Measurements from ENCODE around the gene ATP8B4.
"Not testable (repeated sequence)": the region's sequence is repeated elsewhere in the genome, so short reads cannot be mapped to it uniquely, and the experiment has no call there.

The ATP8B4 gene

GRCh38 chr15:50140098-50140497 is 21.1 kb upstream of the ATP8B4 start:
- Histone ChIP-seq H3K27me3 (replicated peaks; ENCODE audit: control insufficient read depth, insufficient read depth, low read length, poor library complexity, severe bottlenecking) (no peaks in the 10 kb centered on the region), H3K27ac (ENCODE audit: insufficient read depth, low read length, poor library complexity, severe bottlenecking) (no peak overlapping the region), H3K9me3 (ENCODE audit: control insufficient read depth, low read length) (no peaks in the 10 kb centered on the region), H3K4me1 (ENCODE audit: control insufficient read depth, insufficient read depth, low read length, poor library complexity, severe bottlenecking) (no peaks in the 10 kb centered on the region), H3K4me3 (ENCODE audit: insufficient read depth, low read depth, low read length, poor library complexity, severe bottlenecking) (no peak overlapping the region), H3K36me3 (ENCODE audit: control insufficient read depth, insufficient read depth, low read length) (no peaks in the 10 kb centered on the region)
- DNase-seq = no peak

GRCh38 chr15:50138391-50138790 is 19.4 kb upstream of the ATP8B4 start:
- Histone ChIP-seq H3K27ac (ENCODE audit: insufficient read depth, low read length, poor library complexity, severe bottlenecking) (no peak overlapping the region), H3K9me3 (ENCODE audit: control insufficient read depth, low read length) (no peaks in the 10 kb centered on the region), H3K27me3 (replicated peaks; ENCODE audit: control insufficient read depth, insufficient read depth, low read length, poor library complexity, severe bottlenecking) (no peaks in the 10 kb centered on the region), H3K4me1 (ENCODE audit: control insufficient read depth, insufficient read depth, low read length, poor library complexity, severe bottlenecking) (no peaks in the 10 kb centered on the region), H3K36me3 (ENCODE audit: control insufficient read depth, insufficient read depth, low read length) (no peaks in the 10 kb centered on the region), H3K4me3 (ENCODE audit: insufficient read depth, low read depth, low read length, poor library complexity, severe bottlenecking) (no peak overlapping the region)
- no peak for DNase-seq

- Histone ChIP-seq H3K4me3 (ENCODE audit: insufficient read depth, low read depth, low read length, poor library complexity, severe bottlenecking) (no peak overlapping the region), H3K9me3 (ENCODE audit: control insufficient read depth, low read length) (no peaks in the 10 kb centered on the region), H3K4me1 (ENCODE audit: control insufficient read depth, insufficient read depth, low read length, poor library complexity, severe bottlenecking) (no peaks in the 10 kb centered on the region), H3K27me3 (replicated peaks; ENCODE audit: control insufficient read depth, insufficient read depth, low read length, poor library complexity, severe bottlenecking) (no peaks in the 10 kb centered on the region), H3K27ac (ENCODE audit: insufficient read depth, low read length, poor library complexity, severe bottlenecking) (no peak overlapping the region), H3K36me3 (ENCODE audit: control insufficient read depth, insufficient read depth, low read length) (no peaks in the 10 kb centered on the region)
- no peak for DNase-seq
Observed at GRCh38 chr15:50137893-50138292, 18.9 kb upstream of the ATP8B4 start.

GRCh38 chr15:50137330-50137761 is 18.3 kb upstream of the ATP8B4 start:
- no peaks in the 10 kb centered on the region for H3K9me3 ChIP-seq (ENCODE audit: control insufficient read depth, low read length)
- no peaks in the 10 kb centered on the region for H3K36me3 ChIP-seq (ENCODE audit: control insufficient read depth, insufficient read depth, low read length)
- no peak overlapping the region for H3K4me3 ChIP-seq (ENCODE audit: insufficient read depth, low read depth, low read length, poor library complexity, severe bottlenecking)
- no peak for DNase-seq
- no peak overlapping the region for H3K27ac ChIP-seq (ENCODE audit: insufficient read depth, low read length, poor library complexity, severe bottlenecking)
- no peaks in the 10 kb centered on the region for H3K4me1 ChIP-seq (ENCODE audit: control insufficient read depth, insufficient read depth, low read length, poor library complexity, severe bottlenecking)
- H3K27me3 ChIP-seq (replicated peaks; ENCODE audit: control insufficient read depth, insufficient read depth, low read length, poor library complexity, severe bottlenecking) = no peaks in the 10 kb centered on the region

- DNase-seq = no peak
- Histone ChIP-seq H3K4me3 (ENCODE audit: insufficient read depth, low read depth, low read length, poor library complexity, severe bottlenecking) (no peak overlapping the region), H3K36me3 (ENCODE audit: control insufficient read depth, insufficient read depth, low read length) (no peaks in the 10 kb centered on the region)
Observed at GRCh38 chr15:50135031-50135551, 16.1 kb upstream of the ATP8B4 start.

GRCh38 chr15:50134524-50135024 is 15.5 kb upstream of the ATP8B4 start:
- H3K36me3 ChIP-seq (ENCODE audit: control insufficient read depth, insufficient read depth, low read length) = no peaks in the 10 kb centered on the region
- H3K27me3 ChIP-seq (replicated peaks; ENCODE audit: control insufficient read depth, insufficient read depth, low read length, poor library complexity, severe bottlenecking) = no peaks in the 10 kb centered on the region
- no peak for DNase-seq
- no peak overlapping the region for H3K4me3 ChIP-seq (ENCODE audit: insufficient read depth, low read depth, low read length, poor library complexity, severe bottlenecking)
- no peak overlapping the region for H3K27ac ChIP-seq (ENCODE audit: insufficient read depth, low read length, poor library complexity, severe bottlenecking)
- no peaks in the 10 kb centered on the region for H3K4me1 ChIP-seq (ENCODE audit: control insufficient read depth, insufficient read depth, low read length, poor library complexity, severe bottlenecking)
- H3K9me3 ChIP-seq (ENCODE audit: control insufficient read depth, low read length) = no peaks in the 10 kb centered on the region

More at GRCh38 chr15:50135031-50135551, 16.1 kb upstream of the ATP8B4 start:
- H3K27me3 ChIP-seq (replicated peaks; ENCODE audit: control insufficient read depth, insufficient read depth, low read length, poor library complexity, severe bottlenecking) = no peaks in the 10 kb centered on the region
- H3K4me1 ChIP-seq (ENCODE audit: control insufficient read depth, insufficient read depth, low read length, poor library complexity, severe bottlenecking) = no peaks in the 10 kb centered on the region
- no peaks in the 10 kb centered on the region for H3K9me3 ChIP-seq (ENCODE audit: control insufficient read depth, low read length)
- no peak overlapping the region for H3K27ac ChIP-seq (ENCODE audit: insufficient read depth, low read length, poor library complexity, severe bottlenecking)

GRCh38 chr15:50132251-50132984 is 13.4 kb upstream of the ATP8B4 start:
- not testable (repeated sequence) for H3K4me3 ChIP-seq (ENCODE audit: insufficient read depth, low read depth, low read length, poor library complexity, severe bottlenecking); H3K9me3 ChIP-seq (ENCODE audit: control insufficient read depth, low read length); H3K36me3 ChIP-seq (ENCODE audit: control insufficient read depth, insufficient read depth, low read length); H3K27ac ChIP-seq (ENCODE audit: insufficient read depth, low read length, poor library complexity, severe bottlenecking); H3K4me1 ChIP-seq (ENCODE audit: control insufficient read depth, insufficient read depth, low read length, poor library complexity, severe bottlenecking); DNase-seq; H3K27me3 ChIP-seq (replicated peaks; ENCODE audit: control insufficient read depth, insufficient read depth, low read length, poor library complexity, severe bottlenecking)

- Histone ChIP-seq H3K9me3 (ENCODE audit: control insufficient read depth, low read length) (no peaks in the 10 kb centered on the region), H3K27me3 (replicated peaks; ENCODE audit: control insufficient read depth, insufficient read depth, low read length, poor library complexity, severe bottlenecking) (no peaks in the 10 kb centered on the region), H3K4me3 (ENCODE audit: insufficient read depth, low read depth, low read length, poor library complexity, severe bottlenecking) (no peak overlapping the region), H3K36me3 (ENCODE audit: control insufficient read depth, insufficient read depth, low read length) (no peaks in the 10 kb centered on the region), H3K27ac (ENCODE audit: insufficient read depth, low read length, poor library complexity, severe bottlenecking) (no peak overlapping the region), H3K4me1 (ENCODE audit: control insufficient read depth, insufficient read depth, low read length, poor library complexity, severe bottlenecking) (no peaks in the 10 kb centered on the region)
- DNase-seq = no peak
Observed at GRCh38 chr15:50131617-50132016, 12.6 kb upstream of the ATP8B4 start.

GRCh38 chr15:50128266-50128665 is 9.2 kb upstream of the ATP8B4 start:
- Histone ChIP-seq H3K27ac (ENCODE audit: insufficient read depth, low read length, poor library complexity, severe bottlenecking) (no peak overlapping the region), H3K4me1 (ENCODE audit: control insufficient read depth, insufficient read depth, low read length, poor library complexity, severe bottlenecking) (no peaks in the 10 kb centered on the region)
- no peak for DNase-seq

GRCh38 chr15:50127255-50127777 is 8.3 kb upstream of the ATP8B4 start:
- Histone ChIP-seq H3K27me3 (replicated peaks; ENCODE audit: control insufficient read depth, insufficient read depth, low read length, poor library complexity, severe bottlenecking) (no peaks in the 10 kb centered on the region), H3K36me3 (ENCODE audit: control insufficient read depth, insufficient read depth, low read length) (no peaks in the 10 kb centered on the region), H3K4me1 (ENCODE audit: control insufficient read depth, insufficient read depth, low read length, poor library complexity, severe bottlenecking) (no peaks in the 10 kb centered on the region), H3K4me3 (ENCODE audit: insufficient read depth, low read depth, low read length, poor library complexity, severe bottlenecking) (no peak overlapping the region), H3K9me3 (ENCODE audit: control insufficient read depth, low read length) (no peaks in the 10 kb centered on the region), H3K27ac (ENCODE audit: insufficient read depth, low read length, poor library complexity, severe bottlenecking) (no peak overlapping the region)
- DNase-seq = no peak

More at GRCh38 chr15:50128266-50128665, 9.2 kb upstream of the ATP8B4 start:
- H3K36me3 ChIP-seq (ENCODE audit: control insufficient read depth, insufficient read depth, low read length) = no peaks in the 10 kb centered on the region
- no peaks in the 10 kb centered on the region for H3K9me3 ChIP-seq (ENCODE audit: control insufficient read depth, low read length)
- H3K4me3 ChIP-seq (ENCODE audit: insufficient read depth, low read depth, low read length, poor library complexity, severe bottlenecking) = no peak overlapping the region
- no peaks in the 10 kb centered on the region for H3K27me3 ChIP-seq (replicated peaks; ENCODE audit: control insufficient read depth, insufficient read depth, low read length, poor library complexity, severe bottlenecking)
